GM18858 (cell line): ENCODE measurements around the gene BPIFA3.

Experiments used
- ATAC-seq: cut with Tn5 transposase; IDR thresholded peaks from one replicate; pipeline ENCODE4 v1.9.1; 2021; ENCODE audit not compliant: unreplicated experiment

BPIFA3 gene

GRCh38 chr20:33211817-33212424, 5.2 kb upstream of the BPIFA3 start:
- ATAC-seq = no peak

- ATAC-seq = no peak
Observed at GRCh38 chr20:33224399-33224798, 7.2 kb downstream of the BPIFA3 start.

- no peak for ATAC-seq
Observed at GRCh38 chr20:33229843-33230242, 12.7 kb downstream of the BPIFA3 start.

- no peak for ATAC-seq
Observed at GRCh38 chr20:33231237-33231636, 14.1 kb downstream of the BPIFA3 start.

- ATAC-seq = no peak
Observed at GRCh38 chr20:33232486-33233072, 15.4 kb downstream of the BPIFA3 start.

- no peak for ATAC-seq
Observed at GRCh38 chr20:33233129-33233774, 16.1 kb downstream of the BPIFA3 start.

- no peak for ATAC-seq
Observed at GRCh38 chr20:33234050-33234449, 16.9 kb downstream of the BPIFA3 start.

GRCh38 chr20:33235696-33236095, 18.5 kb downstream of the BPIFA3 start, which contains the start of gene BPIFA1:
BPIFA1 (plus strand) TSS chr20:33235996; CDS start chr20:33237712, 1,716 bp downstream.
- no peak for ATAC-seq

- no peak for ATAC-seq
Observed at GRCh38 chr20:33236351-33236750, 19.2 kb downstream of the BPIFA3 start.

- no peak for ATAC-seq
Observed at GRCh38 chr20:33237989-33238388, 20.8 kb downstream of the BPIFA3 start.

- ATAC-seq = no peak
Observed at GRCh38 chr20:33239418-33239817, 22.3 kb downstream of the BPIFA3 start.

GRCh38 chr20:33239979-33240736, 23.0 kb downstream of the BPIFA3 start:
- no peak for ATAC-seq

GRCh38 chr20:33240923-33241322, 23.8 kb downstream of the BPIFA3 start:
- no peak for ATAC-seq

GRCh38 chr20:33242319-33243100, 25.4 kb downstream of the BPIFA3 start:
- no peak for ATAC-seq

GRCh38 chr20:33246077-33246476, 28.9 kb downstream of the BPIFA3 start:
- no peak for ATAC-seq

GRCh38 chr20:33249456-33249855, 32.3 kb downstream of the BPIFA3 start:
- ATAC-seq = no peak

- ATAC-seq = no peak
Observed at GRCh38 chr20:33250666-33251065, 33.5 kb downstream of the BPIFA3 start.

- ATAC-seq = no peak
Observed at GRCh38 chr20:33251496-33251895, 34.3 kb downstream of the BPIFA3 start.

GRCh38 chr20:33252460-33252859, 35.3 kb downstream of the BPIFA3 start:
- no peak for ATAC-seq

- ATAC-seq = no peak
Observed at GRCh38 chr20:33255005-33255404, 37.9 kb downstream of the BPIFA3 start.

- no peak for ATAC-seq
Observed at GRCh38 chr20:33257237-33257636, 40.1 kb downstream of the BPIFA3 start.
